ENCODE measurements around the gene ACAP2.
"Not testable (repeated sequence)": the region's sequence is repeated elsewhere in the genome, so short reads cannot be mapped to it uniquely, and the experiment has no call there.

Gene ACAP2

GRCh38 chr3:195443391-195443989 is 670 bp upstream of the ACAP2 start:
- no peak for DNase-seq (ENCODE audit: extremely low read depth in 1 of 2, low read depth in 1 of 2)

- peak; percentile 26 to 32 for DNase-seq (ENCODE audit: extremely low read depth in 1 of 2, low read depth in 1 of 2)
These were observed 738 bp downstream of the ACAP2 start for GRCh38 chr3:195441992-195442572.

DNA sequence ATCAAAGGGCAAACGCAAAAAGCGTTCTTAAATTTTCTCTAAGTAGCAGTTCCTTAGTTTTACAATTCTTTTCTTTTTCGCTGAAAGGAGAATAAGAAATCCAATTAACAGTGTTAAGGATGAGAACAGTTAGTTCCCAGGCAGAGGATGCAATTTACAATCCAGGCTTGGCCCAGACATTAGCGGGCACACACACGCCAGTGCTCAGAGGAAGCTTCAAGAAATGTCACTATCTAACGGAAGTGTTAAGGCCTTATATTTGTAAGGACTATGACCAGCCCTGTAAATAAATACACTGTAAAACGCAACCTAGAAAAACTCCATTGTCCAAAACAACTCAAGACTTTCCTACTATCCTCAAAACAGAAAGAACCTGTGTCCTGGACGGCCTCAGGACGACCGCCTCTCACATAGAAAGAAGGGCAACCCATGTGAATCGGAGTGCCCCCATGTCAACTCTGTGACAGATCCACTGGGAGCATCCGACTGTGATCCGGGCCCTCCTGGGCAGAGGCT is 1.3 kb downstream of the ACAP2 start:
- DNase-seq (ENCODE audit: extremely low read depth in 1 of 2, low read depth in 1 of 2): no peak

- no peak for DNase-seq (ENCODE audit: extremely low read depth in 1 of 2, low read depth in 1 of 2)
These were observed 1.8 kb downstream of the ACAP2 start for GRCh38 chr3:195441051-195441450.

- DNase-seq (ENCODE audit: extremely low read depth in 1 of 2, low read depth in 1 of 2): no peak
These were observed 2.4 kb downstream of the ACAP2 start for GRCh38 chr3:195440379-195440778.

GRCh38 chr3:195438371-195438770 is 4.4 kb downstream of the ACAP2 start:
- DNase-seq (ENCODE audit: extremely low read depth in 1 of 2, low read depth in 1 of 2): no peak

DNA sequence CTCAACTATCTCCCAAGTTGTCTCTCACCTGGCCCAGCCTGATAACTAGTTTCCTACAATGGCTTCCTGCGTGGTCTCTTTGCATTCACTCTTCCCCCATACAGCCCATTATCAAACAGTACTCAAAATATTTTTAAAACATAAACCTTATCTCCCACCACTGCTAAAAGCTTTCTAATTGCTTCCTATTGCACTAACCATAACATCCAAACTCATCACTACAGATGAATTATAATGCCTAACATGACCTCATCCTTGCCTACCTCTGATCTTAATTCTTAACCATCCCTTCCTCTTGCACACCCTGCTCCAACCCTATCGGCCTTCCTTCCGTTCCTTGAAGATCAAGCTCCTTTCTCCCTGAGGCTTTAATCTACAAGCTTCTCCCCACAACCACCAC is 17.0 kb downstream of the ACAP2 start:
- no peak for DNase-seq (ENCODE audit: extremely low read depth in 1 of 2, low read depth in 1 of 2)

GRCh38 chr3:195423818-195424217 is 19.0 kb downstream of the ACAP2 start:
- no peak for DNase-seq (ENCODE audit: extremely low read depth in 1 of 2, low read depth in 1 of 2)

DNA sequence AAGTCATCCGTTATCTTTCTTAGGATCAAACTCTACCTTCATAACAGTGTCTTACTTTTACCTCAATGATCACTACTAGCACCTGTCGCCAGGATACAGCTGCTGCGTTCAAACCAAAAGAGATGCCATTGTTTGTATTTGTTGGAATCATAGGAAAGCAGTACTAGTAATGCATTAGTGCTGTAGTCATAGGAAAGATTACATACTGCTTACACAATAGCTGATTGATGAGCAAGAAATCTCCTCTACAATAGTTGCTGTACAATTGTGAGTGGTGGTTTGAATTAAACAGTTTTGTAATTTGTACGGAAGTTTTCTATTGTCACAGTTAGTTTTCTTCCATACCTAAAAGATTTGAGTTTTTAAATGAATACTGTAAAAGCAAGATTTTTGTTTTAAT is 21.4 kb downstream of the ACAP2 start:
- no peak for DNase-seq (ENCODE audit: extremely low read depth in 1 of 2, low read depth in 1 of 2)

DNA sequence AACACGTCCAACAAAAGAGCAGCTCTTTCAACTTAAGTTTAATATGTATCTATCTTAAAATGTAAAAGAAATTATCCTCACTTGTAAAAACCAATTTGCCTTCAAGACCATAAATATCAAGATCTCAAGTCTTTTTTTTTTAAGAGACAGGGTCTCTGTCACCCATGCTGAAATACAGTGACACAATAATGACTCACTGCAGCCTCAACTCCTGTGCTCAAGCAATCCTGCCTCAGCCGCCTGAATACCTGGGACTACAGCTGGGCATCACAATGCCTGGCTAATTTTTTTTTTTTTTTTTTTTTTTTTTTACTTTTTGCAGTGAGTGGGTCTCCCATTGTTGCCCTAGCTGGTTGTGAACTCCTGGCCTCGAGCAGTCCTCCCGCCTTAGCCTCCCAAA is 26.0 kb downstream of the ACAP2 start:
- no peak for DNase-seq (ENCODE audit: extremely low read depth in 1 of 2, low read depth in 1 of 2)

DNA sequence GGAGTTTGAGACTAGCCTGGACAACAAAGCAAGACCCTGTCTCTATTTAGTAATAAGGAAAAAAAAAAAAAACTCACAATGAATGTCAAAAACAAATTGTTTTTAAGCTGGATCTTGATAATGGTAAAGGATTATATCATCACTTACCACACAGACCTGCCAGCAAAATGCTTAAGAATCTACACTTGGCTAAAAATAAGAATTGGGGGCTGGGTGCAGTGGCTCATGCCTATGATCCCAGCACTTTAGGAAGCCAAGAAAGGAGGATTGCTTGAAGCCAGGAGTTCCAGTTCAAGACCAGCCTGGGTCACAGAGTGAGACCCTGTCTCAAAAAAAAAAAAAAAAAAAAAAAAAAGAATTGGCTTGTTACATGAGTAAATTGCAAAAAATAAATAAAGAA is 31.0 kb downstream of the ACAP2 start:
- DNase-seq (ENCODE audit: extremely low read depth in 1 of 2, low read depth in 1 of 2): no peak

DNA sequence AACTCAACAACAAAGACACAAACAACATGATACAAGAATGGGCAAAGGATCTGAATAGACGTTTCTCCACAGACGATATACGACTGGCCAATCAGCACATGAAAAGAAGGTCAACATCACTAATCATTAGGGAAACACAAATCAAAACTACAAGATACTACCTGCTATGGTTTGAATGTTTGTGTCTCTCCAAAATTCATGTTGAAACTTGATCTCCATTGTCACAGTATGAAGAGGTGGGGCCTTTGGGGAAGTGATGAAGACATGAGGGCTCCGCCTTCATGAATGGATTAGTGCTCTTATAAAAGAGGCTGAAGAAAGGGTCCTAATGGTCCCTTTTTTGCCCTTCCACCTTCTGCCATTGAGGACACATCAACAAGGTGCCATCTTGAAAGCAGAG is 32.3 kb downstream of the ACAP2 start:
- no peak for DNase-seq (ENCODE audit: extremely low read depth in 1 of 2, low read depth in 1 of 2)

DNA sequence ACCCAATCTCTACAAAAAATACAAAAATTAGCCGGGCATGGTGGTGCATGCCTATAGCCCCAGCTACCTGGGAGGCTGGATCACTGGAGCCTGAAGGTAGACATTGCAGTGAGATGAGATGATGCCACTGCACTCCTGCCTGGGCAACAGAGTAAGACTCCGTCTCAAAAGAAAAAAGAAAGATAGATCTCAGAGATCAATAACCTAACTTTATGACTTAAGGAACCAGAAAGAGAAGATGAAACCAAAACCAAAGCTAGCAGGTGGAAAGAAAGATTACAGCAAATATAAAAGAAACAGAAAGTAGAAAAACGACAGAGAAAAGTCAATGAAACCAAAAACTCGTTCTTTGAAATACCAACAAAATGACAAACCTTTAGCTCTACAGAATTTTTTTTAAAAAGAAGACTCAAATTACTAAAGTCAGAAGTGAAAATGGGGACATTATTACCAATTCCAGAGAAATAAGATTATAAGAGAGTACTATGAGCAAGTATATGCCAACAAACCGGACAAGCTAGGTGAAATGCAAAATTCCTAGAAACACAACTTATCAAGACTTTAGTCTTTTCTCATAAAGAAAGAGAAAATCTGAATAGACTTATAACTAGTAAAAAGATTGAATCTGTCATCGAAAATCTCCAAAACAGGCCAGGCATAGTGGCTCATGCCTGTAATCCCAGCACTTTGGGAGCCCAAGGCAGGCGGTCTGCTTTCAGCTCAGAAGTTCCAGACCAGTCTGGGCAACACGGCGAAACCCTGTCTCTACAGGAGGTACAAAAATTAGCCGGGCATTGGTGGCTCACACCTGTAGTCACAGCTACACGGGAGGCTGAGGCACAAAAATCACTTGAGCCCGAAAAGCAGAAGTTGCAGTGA is 35.0 kb downstream of the ACAP2 start:
- DNase-seq (ENCODE audit: extremely low read depth in 1 of 2, low read depth in 1 of 2): no peak

GRCh38 chr3:195405651-195406050 is 37.2 kb downstream of the ACAP2 start:
- no peak for DNase-seq (ENCODE audit: extremely low read depth in 1 of 2, low read depth in 1 of 2)

GRCh38 chr3:195403841-195404408 is 38.9 kb downstream of the ACAP2 start:
- DNase-seq (ENCODE audit: extremely low read depth in 1 of 2, low read depth in 1 of 2): no peak

GRCh38 chr3:195403244-195403643 is 39.6 kb downstream of the ACAP2 start:
- DNase-seq (ENCODE audit: extremely low read depth in 1 of 2, low read depth in 1 of 2): no peak

DNA sequence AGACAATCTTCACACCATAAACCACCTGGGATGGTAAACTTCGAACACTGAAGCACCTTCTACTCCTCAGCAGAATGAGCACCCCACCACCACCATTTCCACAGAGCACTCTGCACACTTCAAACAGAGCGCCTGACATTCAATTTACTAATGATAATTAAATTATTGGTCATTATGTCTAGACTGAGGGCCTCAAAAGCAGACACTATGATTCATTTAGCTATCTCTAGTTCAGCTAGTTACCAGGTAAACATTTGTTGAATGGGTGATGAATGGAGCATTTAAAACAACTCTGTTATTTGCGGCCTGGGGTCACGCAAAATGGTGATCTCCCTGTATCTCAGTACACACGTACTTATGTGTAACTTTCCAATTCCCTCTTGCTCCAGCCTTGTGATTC is 40.9 kb downstream of the ACAP2 start:
- no peak for DNase-seq (ENCODE audit: extremely low read depth in 1 of 2, low read depth in 1 of 2)

DNA sequence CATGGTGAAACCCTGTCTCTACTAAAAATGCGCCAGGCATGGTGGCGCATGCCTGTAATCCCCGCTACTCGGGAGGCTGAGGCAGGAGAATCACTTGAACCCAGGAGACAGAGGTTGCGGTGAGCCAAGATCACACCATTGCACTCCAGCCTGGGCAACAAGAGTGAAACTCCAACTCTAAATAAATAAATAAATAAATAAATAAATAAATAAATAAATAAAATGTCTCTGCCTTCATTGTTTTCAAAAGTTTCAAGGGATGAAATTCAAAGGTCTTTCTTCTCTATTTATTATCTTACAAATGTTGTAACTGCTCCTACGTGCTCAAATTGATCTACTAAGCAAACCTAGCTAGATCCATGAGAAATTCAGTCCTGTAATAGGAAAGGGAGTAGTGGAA is 44.4 kb downstream of the ACAP2 start:
- not testable (repeated sequence) for DNase-seq (ENCODE audit: extremely low read depth in 1 of 2, low read depth in 1 of 2)

DNA sequence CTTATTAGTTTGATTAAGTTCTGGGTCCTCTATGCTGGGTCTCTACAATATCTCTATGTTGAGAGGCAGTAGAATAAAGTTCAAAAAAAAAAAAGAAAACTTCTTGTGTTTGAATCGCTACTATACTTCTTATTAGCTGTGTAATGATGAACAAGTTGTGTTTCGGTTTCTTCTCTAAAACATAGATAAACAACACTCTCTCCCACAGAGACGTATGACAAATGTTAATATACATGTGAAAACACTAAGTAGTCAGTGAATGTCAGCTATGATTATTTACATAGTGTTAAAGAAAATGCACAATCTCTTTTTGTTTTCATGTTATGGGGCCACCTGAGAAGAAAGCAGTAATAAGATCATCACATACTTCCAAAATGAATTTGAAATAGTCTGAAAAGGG is 45.3 kb downstream of the ACAP2 start:
- DNase-seq (ENCODE audit: extremely low read depth in 1 of 2, low read depth in 1 of 2): no peak

DNA sequence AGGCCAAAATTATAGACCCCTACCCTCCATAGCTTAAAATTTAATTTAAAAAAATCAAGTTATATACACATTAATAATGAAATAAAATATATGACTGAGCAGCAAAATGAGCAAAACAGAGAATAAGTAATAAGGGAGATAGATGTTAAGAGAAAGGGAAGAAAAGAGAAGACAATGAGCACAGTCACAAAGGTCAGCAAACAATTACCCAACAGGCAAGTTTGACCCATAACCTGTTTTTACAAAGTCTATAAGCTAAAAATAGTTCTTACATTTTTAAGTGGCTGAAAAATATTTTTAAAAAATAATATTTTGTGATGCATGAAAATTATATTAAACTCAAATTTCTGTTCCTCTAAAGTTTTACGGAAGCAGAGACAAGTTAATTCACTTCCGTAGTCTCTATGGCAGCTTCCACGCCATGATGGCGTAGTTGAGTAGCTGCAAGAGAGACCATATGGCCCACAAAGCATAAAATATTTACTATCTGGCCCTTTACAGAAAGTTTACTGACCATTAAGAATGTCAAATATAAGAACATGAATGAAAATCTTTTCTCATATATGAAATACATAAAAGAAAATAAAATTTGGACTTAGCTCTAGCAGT is 47.5 kb downstream of the ACAP2 start:
- DNase-seq (ENCODE audit: extremely low read depth in 1 of 2, low read depth in 1 of 2): no peak

- DNase-seq (ENCODE audit: extremely low read depth in 1 of 2, low read depth in 1 of 2): no peak
These were observed 48.1 kb downstream of the ACAP2 start for GRCh38 chr3:195394700-195395099.
